Loucy (cell line): ENCODE measurements around the gene IGSF23.

Source experiments
- H2AFZ ChIP-seq: fragments of 200-600 bp; sonication (generic); 2 replicates; pipeline ENCODE4 v1.6.0; 2016; ENCODE audit warnings: antibody characterized with exemption, mild to moderate bottlenecking, low read length, moderate library complexity
- H3F3A ChIP-seq: fragments of 200-600 bp; 2 replicates; pipeline ENCODE4 v1.6.0; 2016; ENCODE audit warnings: antibody characterized with exemption, low read depth, mild to moderate bottlenecking
- H3K27me3 ChIP-seq: fragments of 200-600 bp; sonication (generic); 2 replicates; pipeline ENCODE4 v1.6.1; 2014; ENCODE audit warnings: low read length, mild to moderate bottlenecking; ENCODE audit not compliant: insufficient read depth, poor library complexity, severe bottlenecking
- H3K36me3 ChIP-seq: fragments of 200-600 bp; sonication (generic); 2 replicates; pipeline ENCODE4 v1.6.1; 2016; ENCODE audit warnings: low read length; ENCODE audit not compliant: insufficient read depth
- H3K4me1 ChIP-seq: fragments of 200-600 bp; sonication (generic); 2 replicates; pipeline ENCODE4 v1.5.1; 2014; ENCODE audit warnings: low read length, mild to moderate bottlenecking; ENCODE audit not compliant: insufficient read depth, poor library complexity, severe bottlenecking
- H3K4me2 ChIP-seq: fragments of 200-600 bp; sonication (generic); 2 replicates; pipeline ENCODE4 v1.6.0; 2014; ENCODE audit warnings: antibody characterized with exemption, low read length, low read depth, mild to moderate bottlenecking; ENCODE audit not compliant: poor library complexity, severe bottlenecking
- H3K4me3 ChIP-seq: fragments of 200-600 bp; sonication (generic); 2 replicates; pipeline ENCODE4 v1.5.1; 2014; ENCODE audit warnings: low read length, mild to moderate bottlenecking, mixed read lengths; ENCODE audit not compliant: poor library complexity, severe bottlenecking
- H3K79me2 ChIP-seq: fragments of 200-600 bp; sonication (generic); 2 replicates; pipeline ENCODE4 v1.6.1; 2014; ENCODE audit warnings: low read length; ENCODE audit not compliant: insufficient read depth
- H3K9ac ChIP-seq: fragments of 200-600 bp; sonication (generic); 2 replicates; pipeline ENCODE4 v1.6.0; 2014; ENCODE audit warnings: mild to moderate bottlenecking, low read depth, low read length, moderate library complexity; ENCODE audit not compliant: poor library complexity, severe bottlenecking
- H3K9me2 ChIP-seq: fragments of 200-600 bp; sonication (generic); replicated peaks from 2 replicates; pipeline ENCODE4 v1.6.1; 2016; ENCODE audit warnings: low read depth, low read length, mixed read lengths
- H3K9me3 ChIP-seq: fragments of 200-600 bp; sonication (generic); 2 replicates; pipeline ENCODE4 v1.6.1; 2014; ENCODE audit warnings: mild to moderate bottlenecking, antibody characterized with exemption, low read length, low read depth; ENCODE audit not compliant: insufficient read depth
- H4K20me1 ChIP-seq: fragments of 200-600 bp; sonication (generic); 2 replicates; pipeline ENCODE4 v1.6.0; 2014; ENCODE audit warnings: antibody characterized with exemption, low read length, mild to moderate bottlenecking; ENCODE audit not compliant: insufficient read depth, poor library complexity, severe bottlenecking
- EZH2phosphoT487 ChIP-seq: fragments of 200-600 bp; IDR thresholded peaks from 2 replicates; pipeline ENCODE4 v1.6.1; 2018; ENCODE audit warnings: antibody characterized with exemption, mild to moderate bottlenecking, moderate library complexity, borderline replicate concordance
- TF ChIP-seq, protein P1 (sequence below): fragments of 200-600 bp; sonication (generic); conservative IDR thresholded peaks from 2 replicates; pipeline ENCODE4 v1.5.1; 2014; ENCODE audit warnings: mild to moderate bottlenecking, antibody characterized with exemption, low read length

IGSF23 gene

DNA sequence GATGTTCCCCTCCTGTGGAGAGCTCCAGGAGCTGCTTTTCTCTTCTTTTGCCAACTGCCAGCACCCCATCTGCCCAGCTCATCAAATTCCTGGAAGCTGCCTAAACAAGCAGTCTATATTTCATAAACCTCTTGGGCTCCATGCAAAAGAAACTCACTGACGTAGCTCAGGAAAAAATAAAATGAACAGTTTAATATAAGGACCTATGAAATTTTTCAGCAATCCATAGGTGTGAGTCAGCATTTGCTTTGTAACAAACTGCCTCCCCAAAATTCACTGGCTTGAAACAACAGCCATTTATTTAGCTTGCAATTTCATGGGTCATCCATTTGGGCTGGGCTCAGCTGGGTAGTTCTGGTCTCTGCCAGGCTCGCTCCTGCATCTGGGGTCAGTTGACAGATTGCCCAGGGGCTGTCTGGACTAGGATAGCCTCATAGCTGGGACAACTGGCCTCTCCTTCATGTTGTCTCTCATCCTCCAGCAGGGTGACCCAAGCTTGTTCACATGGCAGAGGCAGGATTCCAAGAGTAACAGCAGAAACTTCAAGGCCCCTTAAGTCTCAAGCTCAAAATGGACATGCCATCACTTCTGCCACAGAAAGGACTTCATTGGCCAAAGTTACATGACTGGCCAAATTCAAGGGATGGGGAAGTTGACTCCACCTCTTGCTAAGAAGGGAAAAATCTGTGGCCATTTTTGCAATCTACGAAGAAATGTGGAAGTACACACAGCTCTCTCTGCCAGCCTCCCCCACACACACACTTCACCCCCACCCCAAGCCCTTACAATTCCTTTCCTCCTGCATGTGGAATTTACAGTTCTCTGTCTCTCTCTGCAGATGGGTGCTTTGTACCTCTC is 22.4 kb downstream of the IGSF23 start:
- TF ChIP-seq, protein P1, sequence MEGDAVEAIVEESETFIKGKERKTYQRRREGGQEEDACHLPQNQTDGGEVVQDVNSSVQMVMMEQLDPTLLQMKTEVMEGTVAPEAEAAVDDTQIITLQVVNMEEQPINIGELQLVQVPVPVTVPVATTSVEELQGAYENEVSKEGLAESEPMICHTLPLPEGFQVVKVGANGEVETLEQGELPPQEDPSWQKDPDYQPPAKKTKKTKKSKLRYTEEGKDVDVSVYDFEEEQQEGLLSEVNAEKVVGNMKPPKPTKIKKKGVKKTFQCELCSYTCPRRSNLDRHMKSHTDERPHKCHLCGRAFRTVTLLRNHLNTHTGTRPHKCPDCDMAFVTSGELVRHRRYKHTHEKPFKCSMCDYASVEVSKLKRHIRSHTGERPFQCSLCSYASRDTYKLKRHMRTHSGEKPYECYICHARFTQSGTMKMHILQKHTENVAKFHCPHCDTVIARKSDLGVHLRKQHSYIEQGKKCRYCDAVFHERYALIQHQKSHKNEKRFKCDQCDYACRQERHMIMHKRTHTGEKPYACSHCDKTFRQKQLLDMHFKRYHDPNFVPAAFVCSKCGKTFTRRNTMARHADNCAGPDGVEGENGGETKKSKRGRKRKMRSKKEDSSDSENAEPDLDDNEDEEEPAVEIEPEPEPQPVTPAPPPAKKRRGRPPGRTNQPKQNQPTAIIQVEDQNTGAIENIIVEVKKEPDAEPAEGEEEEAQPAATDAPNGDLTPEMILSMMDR: no peak
- no peak for TF ChIP-seq EZH2phosphoT487
- Histone ChIP-seq H3K4me2 (no peak overlapping the region), H3K9ac (no peak overlapping the region), H3K4me3 (no peak overlapping the region), H3K9me3 (no peaks in the 10 kb centered on the region), H3K4me1 (no peaks in the 10 kb centered on the region), H3F3A (no peaks in the 10 kb centered on the region), H2AFZ (no peak overlapping the region), H4K20me1 (no peaks in the 10 kb centered on the region), H3K9me2 (no peaks in the 10 kb centered on the region), H3K36me3 (no peaks in the 10 kb centered on the region), H3K79me2 (no peaks in the 10 kb centered on the region), H3K27me3 (no peaks in the 10 kb centered on the region)

DNA sequence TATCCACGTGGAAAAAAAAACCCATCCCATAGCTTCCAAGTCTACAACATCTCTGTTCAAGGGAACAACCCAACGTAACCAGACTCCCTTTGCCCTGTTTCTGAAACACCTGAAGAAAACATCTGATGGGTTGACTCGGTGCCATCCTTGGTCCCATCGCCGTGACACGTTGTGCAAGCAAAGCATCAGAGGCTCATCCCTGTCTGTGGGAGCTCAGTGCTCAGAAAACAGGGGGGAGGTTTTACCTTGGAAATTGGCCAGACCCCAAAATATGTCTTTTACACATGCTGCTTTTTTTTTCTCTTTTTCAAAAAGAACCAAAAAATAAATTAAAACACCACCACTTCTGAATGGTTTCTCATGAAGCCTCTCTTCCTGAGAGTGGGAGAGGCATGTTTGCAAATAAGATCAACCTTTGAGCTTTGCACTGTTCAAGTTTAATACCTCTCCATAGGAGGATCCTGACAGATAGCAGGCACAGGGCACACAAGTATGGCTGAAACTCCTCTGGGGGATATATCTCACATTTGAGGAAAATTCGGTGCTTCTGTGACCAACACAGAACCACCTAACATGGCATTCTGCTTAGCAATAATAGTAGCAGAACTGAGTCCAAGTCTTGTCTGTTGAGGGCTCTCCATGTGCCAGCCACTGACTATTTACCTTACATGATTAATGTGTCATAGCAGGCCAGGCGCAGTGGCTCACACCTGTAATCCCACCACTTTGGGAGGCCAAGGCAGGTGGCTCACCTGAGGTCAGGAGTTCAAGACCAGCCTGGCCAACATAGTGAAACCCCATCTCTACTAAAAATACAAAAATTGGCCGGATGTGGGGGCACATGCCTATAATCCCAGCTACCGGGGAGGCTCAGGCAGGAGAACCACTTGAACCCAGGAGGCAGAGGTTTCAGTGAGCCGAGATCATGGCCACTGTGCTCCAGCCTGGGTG is 23.4 kb downstream of the IGSF23 start:
- Histone ChIP-seq H4K20me1 (no peaks in the 10 kb centered on the region), H3K79me2 (no peaks in the 10 kb centered on the region), H3K36me3 (no peaks in the 10 kb centered on the region), H3K4me3 (no peak overlapping the region), H3F3A (no peaks in the 10 kb centered on the region), H3K4me2 (no peak overlapping the region), H3K4me1 (no peaks in the 10 kb centered on the region), H3K27me3 (no peaks in the 10 kb centered on the region), H3K9me2 (no peaks in the 10 kb centered on the region), H3K9me3 (no peaks in the 10 kb centered on the region), H3K9ac (no peak overlapping the region), H2AFZ (no peak overlapping the region)
- TF ChIP-seq, protein P1: no peak
- TF ChIP-seq EZH2phosphoT487: no peak

DNA sequence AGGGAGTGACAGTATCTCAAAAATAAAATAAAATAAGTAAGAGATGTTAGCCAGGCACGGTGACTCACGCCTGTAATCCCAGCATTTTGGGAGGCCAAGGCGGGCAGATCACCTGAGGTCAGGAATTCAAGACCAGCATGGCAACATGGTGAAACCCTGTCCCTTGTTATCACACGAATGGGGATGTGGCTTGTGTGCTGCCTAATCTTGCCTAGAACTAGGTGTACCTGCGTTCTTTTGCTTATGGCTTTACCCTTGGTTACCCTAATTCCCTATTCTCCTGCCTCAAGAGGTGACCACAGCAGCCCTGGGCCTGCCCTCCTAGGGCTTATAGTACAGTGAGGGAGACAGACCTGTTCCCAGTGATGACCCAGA is 24.0 kb downstream of the IGSF23 start:
- H3K4me1 ChIP-seq: no peaks in the 10 kb centered on the region
- H3K9me3 ChIP-seq: no peaks in the 10 kb centered on the region
- TF ChIP-seq EZH2phosphoT487: no peak
- TF ChIP-seq, protein P1: no peak
- no peak overlapping the region for H3K9ac ChIP-seq
- H3K36me3 ChIP-seq: no peaks in the 10 kb centered on the region
- H3K9me2 ChIP-seq: no peaks in the 10 kb centered on the region
- H4K20me1 ChIP-seq: no peaks in the 10 kb centered on the region
- H3K79me2 ChIP-seq: no peaks in the 10 kb centered on the region
- no peak overlapping the region for H3K4me3 ChIP-seq
- no peaks in the 10 kb centered on the region for H3K27me3 ChIP-seq
- no peaks in the 10 kb centered on the region for H3F3A ChIP-seq
- H3K4me2 ChIP-seq: no peak overlapping the region
- no peak overlapping the region for H2AFZ ChIP-seq
